H9 (cell line): ENCODE measurements around the gene NSD1. TPM values are rescaled to one million over a fixed set of nuclear protein-coding genes. Genes with fewer than 3 reads are reported as not detected.

Source experiments
- DNase-seq: peaks from one replicate; pipeline ENCODE4 v3.0.0-alpha.2; 2017
- H2AFZ ChIP-seq: one replicate; pipeline ENCODE4 v1.6.1; 2013; ENCODE audit warnings: mild to moderate bottlenecking, low read length, control low read depth, moderate library complexity
- H2AK5ac ChIP-seq: 2 replicates; pipeline ENCODE4 v1.6.1; 2013; ENCODE audit warnings: low read length, control low read depth, mixed read lengths; ENCODE audit not compliant: insufficient read length
- H2BK120ac ChIP-seq: one replicate; pipeline ENCODE4 v1.6.1; 2013; ENCODE audit warnings: low read depth, mild to moderate bottlenecking, low read length, control low read depth, inconsistent platforms; ENCODE audit not compliant: poor library complexity, severe bottlenecking
- H2BK12ac ChIP-seq: 2 replicates; pipeline ENCODE4 v1.6.1; 2013; ENCODE audit warnings: low read length, control low read depth, mixed read lengths, low read depth; ENCODE audit not compliant: insufficient read length
- H2BK15ac ChIP-seq: 2 replicates; pipeline ENCODE4 v1.6.1; 2013; ENCODE audit warnings: low read depth, low read length, control low read depth
- H2BK20ac ChIP-seq: one replicate; pipeline ENCODE4 v1.6.1; 2013; ENCODE audit warnings: low read depth, mild to moderate bottlenecking, low read length, control low read depth, inconsistent platforms; ENCODE audit not compliant: poor library complexity, severe bottlenecking
- H2BK5ac ChIP-seq: 2 replicates; pipeline ENCODE4 v1.6.1; 2013; ENCODE audit warnings: low read length, control low read depth, mixed read lengths; ENCODE audit not compliant: insufficient read length
- H3K14ac ChIP-seq: 2 replicates; pipeline ENCODE4 v1.6.1; 2013; ENCODE audit warnings: low read length, control low read depth; ENCODE audit not compliant: insufficient read depth
- H3K18ac ChIP-seq: 2 replicates; pipeline ENCODE4 v1.6.1; 2013; ENCODE audit warnings: low read depth, mild to moderate bottlenecking, mixed read lengths, low read length, control low read depth; ENCODE audit not compliant: insufficient read length
- H3K23ac ChIP-seq: 2 replicates; pipeline ENCODE4 v1.6.1; 2013; ENCODE audit warnings: low read length, control low read depth, mixed read lengths, low read depth; ENCODE audit not compliant: insufficient read length
- H3K23me2 ChIP-seq: 2 replicates; pipeline ENCODE4 v1.6.1; 2013; ENCODE audit warnings: low read depth, mild to moderate bottlenecking, mixed read lengths, low read length, control low read depth; ENCODE audit not compliant: insufficient read length, poor library complexity, severe bottlenecking
- H3K27ac ChIP-seq: 2 replicates; pipeline ENCODE4 v1.5.1; 2013; ENCODE audit warnings: low read length, control low read depth, mixed read lengths, low read depth; ENCODE audit not compliant: insufficient read length
- H3K27me3 ChIP-seq: 2 replicates; pipeline ENCODE4 v1.6.1; 2013; ENCODE audit warnings: low read length, control low read depth, inconsistent platforms; ENCODE audit not compliant: insufficient read depth
- H3K4ac ChIP-seq: 2 replicates; pipeline ENCODE4 v1.6.1; 2013; ENCODE audit warnings: low read depth, mild to moderate bottlenecking, control low read depth, inconsistent platforms, low read length, moderate library complexity
- H3K4me1 ChIP-seq: 2 replicates; pipeline ENCODE4 v1.6.1; 2013; ENCODE audit warnings: low read length, control low read depth, inconsistent platforms; ENCODE audit not compliant: insufficient read depth
- H3K4me2 ChIP-seq: 2 replicates; pipeline ENCODE4 v1.6.1; 2013; ENCODE audit warnings: low read length, control low read depth, mixed read lengths; ENCODE audit not compliant: insufficient read length, insufficient read depth
- H3K56ac ChIP-seq: 2 replicates; pipeline ENCODE4 v1.6.1; 2013; ENCODE audit warnings: low read depth, mild to moderate bottlenecking, mixed read lengths, low read length, control low read depth; ENCODE audit not compliant: insufficient read length
- H3K79me1 ChIP-seq: 2 replicates; pipeline ENCODE4 v1.6.1; 2013; ENCODE audit warnings: low read depth, mild to moderate bottlenecking, moderate library complexity, low read length, control low read depth, inconsistent platforms; ENCODE audit not compliant: insufficient read depth, poor library complexity, severe bottlenecking
- H3K79me2 ChIP-seq: 2 replicates; pipeline ENCODE4 v1.6.1; 2013; ENCODE audit warnings: low read length, control low read depth, inconsistent platforms; ENCODE audit not compliant: insufficient read depth
- H3K9ac ChIP-seq: 2 replicates; pipeline ENCODE4 v1.6.1; 2013; ENCODE audit warnings: low read length, control low read depth, mixed read lengths; ENCODE audit not compliant: insufficient read length; ENCODE audit errors: extremely low read depth
- H3K9me3 ChIP-seq: one replicate; pipeline ENCODE4 v1.6.1; 2013; ENCODE audit warnings: low read depth, low read length, inconsistent platforms; ENCODE audit not compliant: control insufficient read depth
- H3T11ph ChIP-seq: one replicate; pipeline ENCODE4 v1.6.1; 2013; ENCODE audit warnings: mild to moderate bottlenecking, low read length, control low read depth, inconsistent platforms
- H4K20me1 ChIP-seq: one replicate; pipeline ENCODE4 v1.6.1; 2013; ENCODE audit not compliant: control insufficient read depth, insufficient read length, insufficient read depth
- H4K5ac ChIP-seq: 2 replicates; pipeline ENCODE4 v1.6.1; 2013; ENCODE audit warnings: low read depth, mild to moderate bottlenecking, mixed read lengths, low read length, control low read depth; ENCODE audit not compliant: insufficient read length
- H4K8ac ChIP-seq: replicated peaks from 2 replicates; pipeline ENCODE4 v1.6.1; 2013; ENCODE audit warnings: low read length, control low read depth, mixed read lengths, low read depth; ENCODE audit not compliant: insufficient read length
- H4K91ac ChIP-seq: 2 replicates; pipeline ENCODE4 v1.6.1; 2013; ENCODE audit warnings: low read depth, mild to moderate bottlenecking, moderate library complexity, mixed read lengths, low read length, control low read depth; ENCODE audit not compliant: insufficient read length
- H3K27ac Mint-ChIP-seq, 3 experiments: 2 replicates in 2 of 3; 3 replicates in 1 of 3; pipeline ENCODE4 v1.8.0; 2020 to 2021; ENCODE audit warnings: mixed read lengths in 3 of 3, mild to moderate bottlenecking in 1 of 3, moderate library complexity in 1 of 3
- H3K27me3 Mint-ChIP-seq: 2 replicates; pipeline ENCODE4 v1.8.0; 2021; ENCODE audit warnings: low read depth, mild to moderate bottlenecking, moderate library complexity, mixed read lengths
- H3K36me3 Mint-ChIP-seq, 3 experiments: 2 replicates in 2 of 3; 3 replicates in 1 of 3; pipeline ENCODE4 v1.8.0; 2020 to 2021; ENCODE audit warnings: low read depth in 3 of 3, mixed read lengths in 3 of 3; ENCODE audit not compliant: insufficient read depth in 1 of 3
- H3K4me1 Mint-ChIP-seq, 2 experiments: 2 replicates each; pipeline ENCODE4 v1.8.0; 2020; ENCODE audit warnings: mixed read lengths in 2 of 2
- H3K4me3 Mint-ChIP-seq, 2 experiments: 2 replicates in 1 of 2; 3 replicates in 1 of 2; pipeline ENCODE4 v1.8.0; 2020 to 2021; ENCODE audit warnings: mild to moderate bottlenecking in 2 of 2, mixed read lengths in 2 of 2, moderate library complexity in 1 of 2
- H3K9me3 Mint-ChIP-seq, 2 experiments: 2 replicates in 1 of 2; 3 replicates in 1 of 2; pipeline ENCODE4 v1.8.0; 2020; ENCODE audit warnings: mild to moderate bottlenecking in 2 of 2, mixed read lengths in 2 of 2, moderate library complexity in 1 of 2
- WGBS: extraction: QIAGEN DNeasy Blood & Tissue Kit; methylation state at CpG from one replicate; pipeline ENCODE4 v1.1.7; 2013; ENCODE audit warnings: missing lambda C conversion rate, low lambda C conversion rate, mixed read lengths; ENCODE audit not compliant: insufficient read length; ENCODE audit errors: extremely low coverage; 5-methylcytosine and 5-hydroxymethylcytosine counted together
- total RNA-seq: library from RNA; stranded (reverse); gene quantifications from 2 replicates; pipeline ENCODE4 v1.2.1, GENCODE V29; 2021
- TF ChIP-seq, protein P1 (sequence below): fragments of 200-600 bp; sonication (generic); conservative IDR thresholded peaks from 3 replicates; pipeline ENCODE4 v1.8.0; 2021; ENCODE audit warnings: antibody characterized with exemption, mild to moderate bottlenecking

The NSD1 gene
- total RNA-seq, 1 experiment from 2014 or later = 213 TPM

- no peak overlapping the region for H2BK12ac ChIP-seq
- Mint-ChIP-seq H3K4me1 (peaks cover 0 to 4% of the 10 kb centered on the region in 2 experiments; a peak in 1 of 4 replicates), H3K27ac (peak overlapping the region in 2 of 3 experiments; percentile 10 to 77; a peak in 3 of 7 replicates), H3K4me3 (no peak overlapping the region), H3K36me3 (peaks cover 13 to 54% (median 51%) of the 10 kb centered on the region in 3 experiments), H3K9me3 (no peaks in the 10 kb centered on the region), H3K27me3 (no peaks in the 10 kb centered on the region)
- H4K5ac ChIP-seq = no peak overlapping the region
- no peaks in the 10 kb centered on the region for H3K23me2 ChIP-seq
- no peak overlapping the region for H4K91ac ChIP-seq
- WGBS = no CpG with 5 or more reads among the region's 1 CpG
- H3K79me2 ChIP-seq = peaks cover 18% of the 10 kb centered on the region; the same call in 1 of the 2 replicates
- H3K14ac ChIP-seq = no peak overlapping the region
- no peak overlapping the region for H3K4ac ChIP-seq
- no peak overlapping the region for H2BK120ac ChIP-seq
- peaks cover 9% of the 10 kb centered on the region for H3K79me1 ChIP-seq
- no peak overlapping the region for H2AK5ac ChIP-seq
- H3K23ac ChIP-seq = no peak overlapping the region
- no peaks in the 10 kb centered on the region for H3K4me1 ChIP-seq
- H2AFZ ChIP-seq = no peak overlapping the region
- TF ChIP-seq, protein P1, sequence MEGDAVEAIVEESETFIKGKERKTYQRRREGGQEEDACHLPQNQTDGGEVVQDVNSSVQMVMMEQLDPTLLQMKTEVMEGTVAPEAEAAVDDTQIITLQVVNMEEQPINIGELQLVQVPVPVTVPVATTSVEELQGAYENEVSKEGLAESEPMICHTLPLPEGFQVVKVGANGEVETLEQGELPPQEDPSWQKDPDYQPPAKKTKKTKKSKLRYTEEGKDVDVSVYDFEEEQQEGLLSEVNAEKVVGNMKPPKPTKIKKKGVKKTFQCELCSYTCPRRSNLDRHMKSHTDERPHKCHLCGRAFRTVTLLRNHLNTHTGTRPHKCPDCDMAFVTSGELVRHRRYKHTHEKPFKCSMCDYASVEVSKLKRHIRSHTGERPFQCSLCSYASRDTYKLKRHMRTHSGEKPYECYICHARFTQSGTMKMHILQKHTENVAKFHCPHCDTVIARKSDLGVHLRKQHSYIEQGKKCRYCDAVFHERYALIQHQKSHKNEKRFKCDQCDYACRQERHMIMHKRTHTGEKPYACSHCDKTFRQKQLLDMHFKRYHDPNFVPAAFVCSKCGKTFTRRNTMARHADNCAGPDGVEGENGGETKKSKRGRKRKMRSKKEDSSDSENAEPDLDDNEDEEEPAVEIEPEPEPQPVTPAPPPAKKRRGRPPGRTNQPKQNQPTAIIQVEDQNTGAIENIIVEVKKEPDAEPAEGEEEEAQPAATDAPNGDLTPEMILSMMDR = no peak
- no peak overlapping the region for H2BK5ac ChIP-seq
- H3K9ac ChIP-seq = no peak overlapping the region
- H3K27me3 ChIP-seq = no peaks in the 10 kb centered on the region
- no peak overlapping the region for H3K27ac ChIP-seq
- no peak overlapping the region for H3T11ph ChIP-seq
- H3K18ac ChIP-seq = no peak overlapping the region
- H3K9me3 ChIP-seq = no peaks in the 10 kb centered on the region
- no peak for DNase-seq
- H4K20me1 ChIP-seq = no peaks in the 10 kb centered on the region
- H2BK20ac ChIP-seq = no peak overlapping the region
- H3K56ac ChIP-seq = no peak overlapping the region
- H3K4me2 ChIP-seq = no peak overlapping the region
- H4K8ac ChIP-seq = no peak overlapping the region
- H2BK15ac ChIP-seq = no peak overlapping the region
Measured at GRCh38 chr5:177232761-177233160, 99.2 kb downstream of the NSD1 start.
